ENCODE data around the gene PSMC5.
"Not testable (repeated sequence)": the region's sequence is repeated elsewhere in the genome, so short reads cannot be mapped to it uniquely, and the experiment has no call there.

The PSMC5 gene

GRCh38 chr17:63841350-63842172, 14.3 kb downstream of the PSMC5 start:
- peak; percentile 44 for DNase-seq

GRCh38 chr17:63842173-63842539, 14.9 kb downstream of the PSMC5 start:
- DNase-seq = no peak

- DNase-seq = peak; percentile 99
Observed at GRCh38 chr17:63842540-63843386, 15.5 kb downstream of the PSMC5 start, which contains the start of gene SMARCD2. Gene SMARCD2 (minus strand): TSS chr17:63842685. CDS start chr17:63842674, 11 bp downstream.

- peak; percentile 76 for DNase-seq
Observed at GRCh38 chr17:63843387-63843888, 16.2 kb downstream of the PSMC5 start.

GRCh38 chr17:63843910-63844677, 16.9 kb downstream of the PSMC5 start:
- DNase-seq = peak; percentile 24

- no peak for DNase-seq
Observed at GRCh38 chr17:63845509-63845908, 18.3 kb downstream of the PSMC5 start.

GRCh38 chr17:63847525-63848249, 20.5 kb downstream of the PSMC5 start:
- DNase-seq = no peak

- peak; percentile 89 for DNase-seq
Observed at GRCh38 chr17:63848834-63849689, 21.8 kb downstream of the PSMC5 start.

- no peak for DNase-seq
Observed at GRCh38 chr17:63850401-63850800, 23.2 kb downstream of the PSMC5 start.

- no peak for DNase-seq
Observed at GRCh38 chr17:63853260-63853659, 26.0 kb downstream of the PSMC5 start.

GRCh38 chr17:63854709-63855108, 27.5 kb downstream of the PSMC5 start:
- DNase-seq = no peak

- DNase-seq = no peak
Observed at GRCh38 chr17:63855185-63855584, 28.0 kb downstream of the PSMC5 start.

- not testable (repeated sequence) for DNase-seq
Observed at GRCh38 chr17:63856425-63856824, 29.2 kb downstream of the PSMC5 start.

GRCh38 chr17:63859257-63859656, 32.0 kb downstream of the PSMC5 start:
- DNase-seq = no peak

GRCh38 chr17:63866625-63867024, 39.4 kb downstream of the PSMC5 start:
- DNase-seq = not testable (repeated sequence)

- DNase-seq = peak; percentile 6
Observed at GRCh38 chr17:63869491-63870291, 42.5 kb downstream of the PSMC5 start.

GRCh38 chr17:63870292-63870665, 43.0 kb downstream of the PSMC5 start:
- peak; percentile 19 for DNase-seq

GRCh38 chr17:63871646-63872365, 44.6 kb downstream of the PSMC5 start:
- DNase-seq = not testable (repeated sequence)

GRCh38 chr17:63873577-63873976, 46.3 kb downstream of the PSMC5 start, which contains the start of gene CSH2:
Gene CSH2 (minus strand): TSS chr17:63873677. CDS start chr17:63873614, 63 bp downstream.
- not testable (repeated sequence) for DNase-seq
